Measurements from ENCODE around the gene RAB5IF. TPM values are rescaled to one million over a fixed set of nuclear protein-coding genes. Genes with fewer than 3 reads are reported as not detected.
A peak's percentile ranks its signal among the peaks of the same experiment; 100 is the strongest.

The RAB5IF gene
- total and polyA plus RNA-seq, 2 of the 13 experiments (the other 11 are each of a cell fraction or from before 2014, with no cell fraction given), result 261 to 305 TPM

DNA sequence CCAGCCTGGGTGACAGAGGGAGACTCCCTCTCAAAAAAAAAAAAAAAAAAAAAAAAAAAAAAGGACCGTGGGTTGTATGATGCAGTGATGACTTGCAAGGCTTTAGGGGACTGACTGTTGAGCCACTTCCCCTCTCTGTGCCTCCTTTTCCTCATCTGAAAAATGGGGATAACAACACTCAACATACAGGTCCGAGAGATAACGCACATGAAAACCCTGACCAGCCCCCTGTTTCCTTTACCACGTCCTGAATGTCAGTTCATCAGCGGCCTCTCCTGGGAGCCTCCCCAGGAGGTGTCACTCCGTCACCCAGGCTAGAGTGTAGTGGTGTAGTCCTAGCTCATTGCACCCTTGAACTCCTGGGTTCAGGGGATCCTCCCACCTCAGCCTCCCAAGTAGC, 36.6 kb downstream of the RAB5IF start (continued):
- TF ChIP-seq ZNF737 (CRISPR knock-in tag; IDR thresholded peaks at IDR 0.05; ENCODE audit: borderline replicate concordance) (no peak), SALL2 (CRISPR knock-in tag; IDR thresholded peaks at IDR 0.05) (no peak), ARNT (IDR thresholded peaks at IDR 0.05) (no peak), ZNF263 (CRISPR knock-in tag; IDR thresholded peaks at IDR 0.05) (0 out of 2 replicates have a peak, but pooled peaks have one; percentile 3), ZSCAN25 (CRISPR knock-in tag; IDR thresholded peaks at IDR 0.05) (0 out of 2 replicates have a peak, but pooled peaks have one; percentile 33), ZNF567 (CRISPR knock-in tag; IDR thresholded peaks at IDR 0.05; ENCODE audit: borderline replicate concordance) (no peak), ZNF317 (CRISPR knock-in tag; IDR thresholded peaks at IDR 0.05) (no peak), CCAR2 (optimal IDR thresholded peaks at IDR 0.05; ENCODE audit: low read depth, low read length) (no peak), ZNF224 (CRISPR knock-in tag; IDR thresholded peaks at IDR 0.05) (0 out of 2 replicates have a peak, but pooled peaks have one; percentile 13), TARDBP (CRISPR knock-in tag; IDR thresholded peaks at IDR 0.05) (0 out of 2 replicates have a peak, but pooled peaks have one; percentile 5), ZBTB21 (CRISPR knock-in tag; IDR thresholded peaks at IDR 0.05) (no peak), ZNF598 (CRISPR knock-in tag; IDR thresholded peaks at IDR 0.05; ENCODE audit: borderline replicate concordance) (0 out of 2 replicates have a peak, but pooled peaks have one; percentile 19), MBNL3 (CRISPR knock-in tag; conservative IDR thresholded peaks at IDR 0.05) (no peak), ZMYM2 (CRISPR knock-in tag; IDR thresholded peaks at IDR 0.05) (no peak), ETV5 (CRISPR knock-in tag; IDR thresholded peaks at IDR 0.05; ENCODE audit: borderline replicate concordance) (no peak), ZFY (CRISPR knock-in tag; IDR thresholded peaks at IDR 0.05) (no peak), MLXIP (CRISPR knock-in tag; IDR thresholded peaks at IDR 0.05; ENCODE audit: borderline replicate concordance) (no peak), ZNF414 (CRISPR knock-in tag; IDR thresholded peaks at IDR 0.05) (no peak), KDM1A (CRISPR knock-in tag; IDR thresholded peaks at IDR 0.05) (no peak), ZNF629 (CRISPR knock-in tag; conservative IDR thresholded peaks at IDR 0.05) (peak; percentile 61; the same call in 1 of the 2 replicates), YY1 (IDR thresholded peaks at IDR 0.05; ENCODE audit: insufficient read depth, insufficient replicate concordance, low read depth, low read length) (no peak), ZNF672 (CRISPR knock-in tag; IDR thresholded peaks at IDR 0.05) (no peak)
- TF ChIP-seq, protein P1, sequence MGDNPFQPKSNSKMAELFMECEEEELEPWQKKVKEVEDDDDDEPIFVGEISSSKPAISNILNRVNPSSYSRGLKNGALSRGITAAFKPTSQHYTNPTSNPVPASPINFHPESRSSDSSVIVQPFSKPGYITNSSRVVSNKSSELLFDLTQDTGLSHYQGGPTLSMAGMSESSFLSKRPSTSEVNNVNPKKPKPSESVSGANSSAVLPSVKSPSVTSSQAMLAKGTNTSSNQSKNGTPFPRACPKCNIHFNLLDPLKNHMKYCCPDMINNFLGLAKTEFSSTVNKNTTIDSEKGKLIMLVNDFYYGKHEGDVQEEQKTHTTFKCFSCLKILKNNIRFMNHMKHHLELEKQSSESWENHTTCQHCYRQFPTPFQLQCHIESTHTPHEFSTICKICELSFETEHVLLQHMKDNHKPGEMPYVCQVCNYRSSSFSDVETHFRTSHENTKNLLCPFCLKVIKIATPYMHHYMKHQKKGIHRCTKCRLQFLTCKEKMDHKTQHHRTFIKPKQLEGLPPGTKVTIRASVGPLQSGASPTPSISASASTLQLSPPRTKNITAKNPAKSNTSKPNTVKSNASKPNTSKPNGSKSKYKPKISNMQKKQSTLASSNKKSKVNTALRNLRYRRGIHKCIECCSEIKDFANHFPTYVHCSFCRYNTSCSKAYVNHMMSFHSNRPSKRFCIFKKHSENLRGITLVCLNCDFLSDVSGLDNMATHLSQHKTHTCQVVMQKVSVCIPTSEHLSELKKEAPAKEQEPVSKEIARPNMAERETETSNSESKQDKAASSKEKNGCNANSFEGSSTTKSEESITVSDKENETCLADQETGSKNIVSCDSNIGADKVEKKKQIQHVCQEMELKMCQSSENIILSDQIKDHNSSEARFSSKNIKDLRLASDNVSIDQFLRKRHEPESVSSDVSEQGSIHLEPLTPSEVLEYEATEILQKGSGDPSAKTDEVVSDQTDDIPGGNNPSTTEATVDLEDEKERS (CRISPR knock-in tag; IDR thresholded peaks at IDR 0.05), result no peak
- TF ChIP-seq, protein P2, sequence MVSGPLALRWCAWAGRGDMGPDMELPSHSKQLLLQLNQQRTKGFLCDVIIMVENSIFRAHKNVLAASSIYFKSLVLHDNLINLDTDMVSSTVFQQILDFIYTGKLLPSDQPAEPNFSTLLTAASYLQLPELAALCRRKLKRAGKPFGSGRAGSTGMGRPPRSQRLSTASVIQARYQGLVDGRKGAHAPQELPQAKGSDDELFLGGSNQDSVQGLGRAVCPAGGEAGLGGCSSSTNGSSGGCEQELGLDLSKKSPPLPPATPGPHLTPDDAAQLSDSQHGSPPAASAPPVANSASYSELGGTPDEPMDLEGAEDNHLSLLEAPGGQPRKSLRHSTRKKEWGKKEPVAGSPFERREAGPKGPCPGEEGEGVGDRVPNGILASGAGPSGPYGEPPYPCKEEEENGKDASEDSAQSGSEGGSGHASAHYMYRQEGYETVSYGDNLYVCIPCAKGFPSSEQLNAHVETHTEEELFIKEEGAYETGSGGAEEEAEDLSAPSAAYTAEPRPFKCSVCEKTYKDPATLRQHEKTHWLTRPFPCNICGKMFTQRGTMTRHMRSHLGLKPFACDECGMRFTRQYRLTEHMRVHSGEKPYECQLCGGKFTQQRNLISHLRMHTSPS (CRISPR knock-in tag; IDR thresholded peaks at IDR 0.05; ENCODE audit: low read depth), result no peak

Data from HepG2 (cell line).